IMR-90 (cell line): ENCODE measurements around the gene SCAF1. TPM values are rescaled to one million over a fixed set of nuclear protein-coding genes. Genes with fewer than 3 reads are reported as not detected.

Experiments used
- ATAC-seq: fragments of 200-7000 bp; cut with Tn5 transposase; 2 replicates; pipeline ENCODE4 v1.9.1; 2020; ENCODE audit warnings: low read depth, mild to moderate bottlenecking, moderate library complexity
- BruUV-seq: library from RNA; stranded (reverse); fragments of 400-500 nt; replicated peaks from 2 replicates; lab custom pipeline; 2021; lab: Mats Ljungman, UMichigan
- CTCF ChIA-PET: fragments of 300-600 bp; formaldehyde crosslinking; extraction: SDS; loops from one replicate; lab custom pipeline; 2021; ENCODE audit warnings: antibody characterized with exemption; lab: Yijun Ruan, JAX
- POLR2A ChIA-PET: fragments of 300-600 bp; sonication (Branson Sonifier 250); formaldehyde crosslinking; loops from one replicate; lab custom pipeline; 2022; ENCODE audit warnings: antibody characterized with exemption; ENCODE audit not compliant: unreplicated experiment; lab: Charles Lee
- DNase-seq: peaks from one replicate; pipeline ENCODE4 v3.0.0; 2013
- H2AFZ ChIP-seq: replicated peaks from 2 replicates; pipeline ENCODE3; 2013; ENCODE audit warnings: low read length, mild to moderate bottlenecking; ENCODE audit not compliant: poor library complexity
- H2AK5ac ChIP-seq: 2 replicates; pipeline ENCODE4 v1.6.1; 2013; ENCODE audit warnings: low read depth, low read length, inconsistent platforms
- H2AK9ac ChIP-seq: replicated peaks from 2 replicates; pipeline ENCODE3; 2013; ENCODE audit warnings: mild to moderate bottlenecking, low read depth, low read length, moderate library complexity; ENCODE audit not compliant: poor library complexity
- H2BK120ac ChIP-seq: 2 replicates; pipeline ENCODE4 v1.6.1; 2013; ENCODE audit warnings: low read depth, low read length, inconsistent platforms
- H2BK15ac ChIP-seq: 3 replicates; pipeline ENCODE4 v1.6.1; 2013; ENCODE audit warnings: low read depth, low read length, inconsistent platforms
- H2BK20ac ChIP-seq: 2 replicates; pipeline ENCODE4 v1.6.1; 2013; ENCODE audit warnings: low read depth, mild to moderate bottlenecking, inconsistent platforms, low read length, moderate library complexity
- H2BK5ac ChIP-seq: 2 replicates; pipeline ENCODE4 v1.6.1; 2013; ENCODE audit warnings: mild to moderate bottlenecking, low read depth, low read length, inconsistent platforms; ENCODE audit not compliant: poor library complexity, severe bottlenecking
- H3K14ac ChIP-seq: replicated peaks from 2 replicates; pipeline ENCODE4 v1.6.1; 2013; ENCODE audit warnings: low read depth, low read length, inconsistent platforms
- H3K18ac ChIP-seq: 2 replicates; pipeline ENCODE4 v1.6.1; 2013; ENCODE audit warnings: low read depth, low read length, control low read depth
- H3K23ac ChIP-seq: 2 replicates; pipeline ENCODE4 v1.6.1; 2013; ENCODE audit warnings: low read depth, low read length, inconsistent platforms
- H3K27ac ChIP-seq: 2 replicates; pipeline ENCODE4 v1.5.1; 2013; ENCODE audit warnings: mild to moderate bottlenecking, control low read depth, low read length; ENCODE audit not compliant: insufficient read depth
- H3K27me3 ChIP-seq: 2 replicates; pipeline ENCODE4 v1.6.1; 2013; ENCODE audit warnings: low read length; ENCODE audit not compliant: control insufficient read depth, insufficient read depth
- H3K36me3 ChIP-seq: 2 replicates; pipeline ENCODE4 v1.6.1; 2013; ENCODE audit warnings: low read length, mixed read lengths; ENCODE audit not compliant: control insufficient read depth, insufficient read depth
- H3K4ac ChIP-seq: 2 replicates; pipeline ENCODE4 v1.6.1; 2013; ENCODE audit warnings: low read depth, low read length, inconsistent platforms
- H3K4me1 ChIP-seq: 2 replicates; pipeline ENCODE4 v1.6.1; 2013; ENCODE audit warnings: low read length, mixed read lengths; ENCODE audit not compliant: control insufficient read depth, insufficient read depth
- H3K4me2 ChIP-seq: 2 replicates; pipeline ENCODE4 v1.6.1; 2013; ENCODE audit warnings: low read depth, mild to moderate bottlenecking, control low read depth, low read length, moderate library complexity
- H3K4me3 ChIP-seq: 2 replicates; pipeline ENCODE4 v1.5.1; 2013; ENCODE audit warnings: low read depth, mild to moderate bottlenecking, control low read depth, low read length, moderate library complexity; ENCODE audit not compliant: insufficient read depth
- H3K56ac ChIP-seq: 2 replicates; pipeline ENCODE4 v1.6.1; 2013; ENCODE audit warnings: low read length, inconsistent platforms; ENCODE audit not compliant: insufficient read depth; ENCODE audit errors: extremely low read depth
- H3K79me1 ChIP-seq, 2 experiments: 2 replicates each; pipeline ENCODE4 v1.6.1; 2013; ENCODE audit warnings: low read length in 2 of 2, inconsistent platforms in 1 of 2, low read depth in 1 of 2
- H3K9ac ChIP-seq: 2 replicates; pipeline ENCODE4 v1.6.1; 2013; ENCODE audit warnings: low read depth, low read length, control low read depth
- H3K9me1 ChIP-seq: 2 replicates; pipeline ENCODE4 v1.6.1; 2013; ENCODE audit warnings: low read length, inconsistent platforms; ENCODE audit not compliant: insufficient read depth
- H3K9me3 ChIP-seq: 2 replicates; pipeline ENCODE4 v1.6.1; 2013; ENCODE audit warnings: low read length; ENCODE audit not compliant: control insufficient read depth, insufficient read depth
- H4K20me1 ChIP-seq: 2 replicates; pipeline ENCODE4 v1.6.1; 2013; ENCODE audit warnings: low read length, inconsistent platforms; ENCODE audit not compliant: insufficient read depth
- H4K5ac ChIP-seq: 2 replicates; pipeline ENCODE4 v1.6.1; 2013; ENCODE audit warnings: mild to moderate bottlenecking, low read depth, low read length, control low read depth
- H4K8ac ChIP-seq, 2 experiments: 2 replicates each; pipeline ENCODE4 v1.6.1; 2013; ENCODE audit warnings: low read depth in 2 of 2, low read length in 2 of 2, control low read depth in 1 of 2, inconsistent platforms in 1 of 2
- H4K91ac ChIP-seq: 2 replicates; pipeline ENCODE4 v1.6.1; 2013; ENCODE audit warnings: low read depth, low read length, inconsistent platforms; ENCODE audit not compliant: insufficient read depth
- CEBPB ChIP-seq: IDR thresholded peaks from 2 replicates; pipeline ENCODE4 v1.6.1; 2012; ENCODE audit warnings: low read depth, low read length, improper control_type of control experiment
- MXI1 ChIP-seq: IDR thresholded peaks from 2 replicates; pipeline ENCODE4 v1.6.1; 2012; ENCODE audit warnings: low read depth, mild to moderate bottlenecking, low read length, moderate library complexity, borderline replicate concordance
- POLR2A ChIP-seq: IDR thresholded peaks from 2 replicates; pipeline ENCODE4 v1.6.1; 2012; ENCODE audit warnings: mild to moderate bottlenecking, low read depth, low read length
- RFX5 ChIP-seq: IDR thresholded peaks from 2 replicates; pipeline ENCODE4 v1.8.0; 2012; ENCODE audit warnings: low read depth, mild to moderate bottlenecking, low read length, moderate library complexity
- SMC3 ChIP-seq: fragments of 150-350 bp; IDR thresholded peaks from 2 replicates; pipeline ENCODE4 v1.6.1; 2016; ENCODE audit warnings: low read depth, mild to moderate bottlenecking, antibody characterized with exemption, low read length, moderate library complexity
- WGBS, 2 experiments: methylation state at CpG; one replicate each; pipeline versions ENCODE4 v1.1.5 to v1.1.7; 2013; ENCODE audit warnings: missing lambda C conversion rate in 2 of 2; ENCODE audit not compliant: insufficient read length in 1 of 2; ENCODE audit errors: extremely low coverage in 2 of 2; 5-methylcytosine and 5-hydroxymethylcytosine counted together
- dilution Hi-C: fragments of 300-500 bp; cut with HindIII; formaldehyde crosslinking; loops from one replicate; pipeline ENCODE4 v1.14.3; 2018; ENCODE audit warnings: low sequenced_read_pairs; ENCODE audit not compliant: unreplicated experiment
- in situ Hi-C: fragments of 300-500 bp; cut with MboI; formaldehyde crosslinking; loops from 3 replicates; pipeline ENCODE4 v1.14.3; 2019; ENCODE audit warnings: low sequenced_read_pairs, inconsistent platforms, mixed read lengths
- intact Hi-C: fragments of 100-400 bp; cut with micrococcal nuclease; formaldehyde crosslinking; loops from 2 replicates; pipeline ENCODE4 v1.10.0; 2022
- polyA plus RNA-seq, 3 experiments: library from polyadenylated mRNA; depleted of rRNA; stranded (reverse); fragments of >200 nt; gene quantifications; 2 replicates each; pipeline ENCODE4 v1.2.3, GENCODE V29; 2012; ENCODE audit warnings: low replicate concordance in 1 of 3
- total RNA-seq: library from RNA; depleted of rRNA; stranded (reverse); fragments of >200 nt; gene quantifications from 2 replicates; pipeline ENCODE4 v1.2.3, GENCODE V29; 2012

The SCAF1 gene
- total and polyA plus RNA-seq, 2 of the 4 experiments (the other 2 are of a cell fraction) = 2.2 to 14.8 TPM

- peak overlapping the region; percentile 69 for H4K91ac ChIP-seq
- peak overlapping the region; percentile 22 for H3K18ac ChIP-seq
- peak overlapping the region; percentile 91 for H3K9ac ChIP-seq
- peak overlapping the region; percentile 71 for H3K56ac ChIP-seq
- no peaks in the 10 kb centered on the region for H3K27me3 ChIP-seq
- H2BK120ac ChIP-seq = peak overlapping the region; percentile 6; the same call in 1 of the 2 replicates
- ChIA-PET POLR2A (no interaction called here), CTCF (interaction anchor here (0.6 to 1.0 kb wide), 2 partner anchors 11 to 137 kb away, joined by 3 read pairs; partner anchors contain the start of gene RCN3)
- peak overlapping the region; percentile 97 for H3K23ac ChIP-seq
- BruUV-seq = no TSS peak
- H3K36me3 ChIP-seq = peaks cover 32% of the 10 kb centered on the region
- H4K20me1 ChIP-seq = peaks cover 13% of the 10 kb centered on the region
- H2BK15ac ChIP-seq = no peak overlapping the region
- dilution Hi-C loops = no loop called here
- H2BK20ac ChIP-seq = no peak overlapping the region
- H3K4me1 ChIP-seq = peaks cover 9% of the 10 kb centered on the region
- peak overlapping the region; percentile 96 for H2AK5ac ChIP-seq
- no peaks in the 10 kb centered on the region for H3K9me3 ChIP-seq
- peak overlapping the region; percentile 53 for H4K5ac ChIP-seq
- WGBS, 2 experiments = 1% methylated on average over 45 of the region's 53 CpGs; no CpG with 5 or more reads in 1 of the 2 experiments
- H2BK5ac ChIP-seq = peak overlapping the region; percentile 88
- H2AK9ac ChIP-seq = peak overlapping the region; percentile 86
- H3K4me3 ChIP-seq = peak overlapping the region; percentile 77
- peak; percentile 75 for ATAC-seq
- peak; percentile 67 for DNase-seq
- peak overlapping the region; percentile 92 for H2AFZ ChIP-seq
- peaks cover 12 to 57% of the 10 kb centered on the region in 2 experiments; a peak in 3 of 4 replicates for H3K79me1 ChIP-seq
- peak overlapping the region; percentile 87 for H3K27ac ChIP-seq
- TF ChIP-seq POLR2A (no peak; the same call in 1 of the 2 replicates), MXI1 (peak; percentile 55; the same call in 1 of the 2 replicates), RFX5 (no peak), CEBPB (no peak), SMC3 (no peak)
- peak overlapping the region; percentile 42 to 91 for H4K8ac ChIP-seq
- in situ Hi-C loops = loop anchor here (10.0 kb wide), 1 partner anchor 170 kb away; the partner anchor contains the start of gene RPS11
- H3K9me1 ChIP-seq = peaks cover 3% of the 10 kb centered on the region; the same call in 1 of the 2 replicates
- intact Hi-C loops = loop anchor here (1.0 kb wide), 1 partner anchor 22 kb away; the partner anchor contains the start of gene SCAF1
- peak overlapping the region; percentile 92 for H3K4ac ChIP-seq
- peak overlapping the region; percentile 93 for H3K4me2 ChIP-seq
- peak overlapping the region; percentile 89 for H3K14ac ChIP-seq
Observed at GRCh38 chr19:49664171-49665035, 22.4 kb downstream of the SCAF1 start.
